GM12864 (cell line): Measurements from ENCODE around the gene MACROD2.
"Not testable (repeated sequence)": the region's sequence is repeated elsewhere in the genome, so short reads cannot be mapped to it uniquely, and the experiment has no call there.

Experiments
- DNase-seq: peaks from one replicate; pipeline ENCODE4 v3.0.0-alpha.2; 2011; ENCODE audit warnings: low read depth
- H3K4me3 ChIP-seq: 2 replicates; pipeline ENCODE4 v1.5.1; 2011; ENCODE audit warnings: mild to moderate bottlenecking, low read depth, low read length, control low read depth
- TF ChIP-seq, protein P1 (sequence below): IDR thresholded peaks from 2 replicates; pipeline ENCODE4 v1.5.1; 2011; ENCODE audit warnings: low read depth, mild to moderate bottlenecking, moderate library complexity, low read length, control low read depth, inconsistent platforms; ENCODE audit errors: missing control alignments

The MACROD2 gene

DNA sequence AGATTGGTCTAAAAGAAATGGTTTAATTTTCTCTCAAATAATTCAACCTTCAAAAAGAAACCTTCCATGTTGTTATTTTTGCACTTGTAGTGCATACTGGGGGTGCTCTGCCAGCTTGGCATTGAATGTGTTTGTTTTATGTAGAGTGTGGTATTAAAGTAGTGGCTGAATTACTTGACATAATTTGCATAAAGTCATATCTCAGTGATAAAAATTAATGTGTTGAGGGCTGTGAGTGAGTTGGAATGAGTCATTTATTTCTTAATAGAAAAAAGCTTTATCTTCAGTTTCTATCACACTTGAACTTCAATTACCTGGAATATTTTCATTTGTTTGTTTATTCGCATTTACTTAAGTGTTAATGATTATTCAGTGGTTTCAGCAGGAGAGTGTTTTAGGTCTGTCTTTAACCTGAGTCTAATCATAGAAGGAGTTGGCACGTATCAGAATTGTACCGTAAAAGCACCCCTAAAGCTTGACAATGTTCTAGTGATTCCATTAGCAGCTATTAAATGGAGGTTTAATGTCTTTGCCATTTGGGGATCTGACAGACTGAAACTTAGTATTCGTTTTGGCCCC, 1143.3 kb downstream of the MACROD2 start:
- DNase-seq, result no peak
- no peak overlapping the region for H3K4me3 ChIP-seq
- TF ChIP-seq, protein P1, sequence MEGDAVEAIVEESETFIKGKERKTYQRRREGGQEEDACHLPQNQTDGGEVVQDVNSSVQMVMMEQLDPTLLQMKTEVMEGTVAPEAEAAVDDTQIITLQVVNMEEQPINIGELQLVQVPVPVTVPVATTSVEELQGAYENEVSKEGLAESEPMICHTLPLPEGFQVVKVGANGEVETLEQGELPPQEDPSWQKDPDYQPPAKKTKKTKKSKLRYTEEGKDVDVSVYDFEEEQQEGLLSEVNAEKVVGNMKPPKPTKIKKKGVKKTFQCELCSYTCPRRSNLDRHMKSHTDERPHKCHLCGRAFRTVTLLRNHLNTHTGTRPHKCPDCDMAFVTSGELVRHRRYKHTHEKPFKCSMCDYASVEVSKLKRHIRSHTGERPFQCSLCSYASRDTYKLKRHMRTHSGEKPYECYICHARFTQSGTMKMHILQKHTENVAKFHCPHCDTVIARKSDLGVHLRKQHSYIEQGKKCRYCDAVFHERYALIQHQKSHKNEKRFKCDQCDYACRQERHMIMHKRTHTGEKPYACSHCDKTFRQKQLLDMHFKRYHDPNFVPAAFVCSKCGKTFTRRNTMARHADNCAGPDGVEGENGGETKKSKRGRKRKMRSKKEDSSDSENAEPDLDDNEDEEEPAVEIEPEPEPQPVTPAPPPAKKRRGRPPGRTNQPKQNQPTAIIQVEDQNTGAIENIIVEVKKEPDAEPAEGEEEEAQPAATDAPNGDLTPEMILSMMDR, result no peak

DNA sequence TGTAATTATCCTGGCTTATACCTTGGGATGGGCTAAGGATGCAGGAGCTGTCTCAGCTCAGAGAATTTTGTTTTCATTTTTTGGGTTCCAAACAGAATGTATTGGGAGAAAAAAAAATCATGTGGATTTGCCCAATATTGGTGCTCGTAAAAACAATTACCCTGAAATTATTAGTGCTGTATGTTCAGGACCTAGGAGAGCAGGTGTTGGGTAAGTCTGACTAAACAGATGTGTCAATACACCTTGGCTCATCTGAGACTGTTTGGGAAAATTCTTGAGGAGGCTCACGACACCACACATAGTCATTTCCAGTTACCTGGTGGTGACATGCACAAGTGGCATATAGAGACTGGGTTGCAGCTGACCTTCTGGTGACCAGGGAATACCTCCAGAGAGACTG, 1144.2 kb downstream of the MACROD2 start:
- TF ChIP-seq, protein P1, result no peak
- H3K4me3 ChIP-seq, result no peak overlapping the region
- DNase-seq, result no peak

DNA sequence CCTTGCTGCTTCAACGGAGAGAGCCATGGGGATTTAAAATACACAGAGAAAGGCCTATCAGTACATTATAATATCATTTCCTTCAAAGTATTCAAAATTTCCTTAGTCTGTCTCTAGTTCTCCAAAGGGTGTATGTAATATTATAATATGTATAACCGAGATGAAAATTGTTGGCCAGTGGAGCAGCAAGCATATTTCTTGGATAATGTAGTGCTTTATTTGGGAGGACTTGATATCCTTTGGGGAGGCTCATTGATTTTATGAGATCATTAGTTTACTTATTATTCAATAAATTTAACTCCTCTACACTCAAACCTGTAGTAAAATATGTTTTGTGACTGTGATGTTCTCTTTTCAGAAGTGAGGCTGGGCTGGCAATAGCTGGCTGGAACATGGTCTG, 1145.0 kb downstream of the MACROD2 start:
- no peak for DNase-seq
- TF ChIP-seq, protein P1, result no peak
- no peak overlapping the region for H3K4me3 ChIP-seq

DNA sequence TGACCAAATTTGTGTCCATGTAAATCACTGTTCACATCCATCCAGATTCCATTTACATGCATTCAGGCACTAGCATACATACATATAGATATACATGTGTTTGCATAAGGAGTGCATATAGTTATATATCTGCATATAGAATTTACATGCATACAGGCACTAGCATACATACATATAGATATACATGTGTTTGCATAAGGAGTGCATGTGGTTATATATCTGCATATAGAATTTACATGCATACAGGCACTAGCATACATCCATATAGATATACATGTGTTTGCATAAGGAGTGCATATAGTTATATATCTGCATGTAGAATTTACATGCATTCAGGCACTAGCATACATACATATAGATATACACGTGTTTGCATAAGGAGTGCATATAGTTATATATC, 1145.6 kb downstream of the MACROD2 start:
- not testable (repeated sequence) for DNase-seq, H3K4me3 ChIP-seq

DNA sequence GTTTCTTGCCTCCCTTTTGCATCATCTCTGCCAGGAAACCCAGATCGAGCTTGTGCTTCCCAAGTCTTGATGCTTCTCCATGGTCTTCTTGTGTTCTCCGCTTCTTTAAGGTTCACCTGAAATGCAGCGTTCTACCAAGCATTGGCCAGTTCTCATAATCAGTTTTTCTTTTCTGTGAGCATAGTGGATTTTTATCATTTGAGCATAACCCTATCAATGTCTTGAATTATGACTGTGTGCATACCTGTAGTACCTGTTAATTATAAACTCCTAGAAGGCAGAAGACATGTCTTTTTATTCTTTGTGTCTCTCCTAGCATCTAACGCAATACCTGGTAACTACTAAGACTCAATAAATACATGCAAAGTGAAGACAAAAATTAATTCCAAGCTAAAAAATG, 1146.5 kb downstream of the MACROD2 start:
- no peak for DNase-seq
- no peak overlapping the region for H3K4me3 ChIP-seq
- TF ChIP-seq, protein P1, result no peak

DNA sequence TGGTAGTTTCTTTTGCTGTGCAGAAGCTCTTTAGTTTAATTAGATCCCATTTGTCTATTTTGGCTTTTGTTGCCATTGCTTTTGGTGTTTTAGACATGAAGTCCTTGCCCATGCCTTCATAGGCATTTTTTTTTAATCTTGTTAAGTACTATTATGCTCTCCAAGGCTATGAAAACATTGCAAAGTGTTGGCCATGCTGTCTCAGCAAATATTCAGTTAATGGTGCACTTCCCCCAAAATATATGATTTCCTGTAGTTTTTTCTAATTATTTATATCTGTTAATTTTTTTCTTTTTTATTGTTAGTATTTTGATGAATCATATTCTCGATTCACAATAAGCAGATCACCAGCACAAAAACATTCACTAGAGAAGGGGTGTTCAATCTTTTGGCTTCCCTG, 1148.2 kb downstream of the MACROD2 start:
- DNase-seq, result no peak
- TF ChIP-seq, protein P1, result no peak
- no peak overlapping the region for H3K4me3 ChIP-seq

DNA sequence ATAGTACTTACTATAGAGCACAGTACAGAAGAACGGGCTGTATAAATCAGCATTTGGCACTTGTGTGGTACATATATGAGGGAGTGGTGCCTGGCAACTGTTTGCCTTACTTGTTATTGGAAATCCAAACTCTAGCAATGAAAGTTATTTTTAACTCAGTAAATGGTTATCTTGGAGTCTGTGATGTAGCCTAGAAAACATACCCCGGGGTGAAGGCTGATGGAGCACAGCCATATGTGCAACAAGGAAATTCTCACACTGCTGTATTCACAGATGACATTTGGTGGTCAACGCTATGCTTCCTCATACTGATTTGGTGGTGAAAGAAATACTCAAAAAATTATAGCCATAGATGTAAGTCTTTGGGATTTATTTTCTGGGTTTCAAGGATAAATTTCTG, 1149.6 kb downstream of the MACROD2 start:
- TF ChIP-seq, protein P1, result no peak
- H3K4me3 ChIP-seq, result no peak overlapping the region
- no peak for DNase-seq
